Fibroblast of lung (primary cell): Measurements from ENCODE around the gene PJVK.

Experiments
- CTCF ChIP-seq, 2 donors: IDR thresholded peaks in 1 of 2; conservative IDR thresholded peaks in 1 of 2; 1 replicate in 1 of 2; 2 replicates in 1 of 2; pipeline ENCODE4 v1.5.1; 2011 to 2012; ENCODE audit warnings: low read length in 2 of 2, control low read depth in 1 of 2, inconsistent platforms in 1 of 2, low read depth in 1 of 2, mild to moderate bottlenecking in 1 of 2
- EZH2 ChIP-seq: IDR thresholded peaks from 2 replicates; pipeline ENCODE4 v1.5.1; 2012; ENCODE audit warnings: low read length, control low read depth, mild to moderate bottlenecking; ENCODE audit errors: missing control alignments

- TF ChIP-seq EZH2, result no peak
- no peak for TF ChIP-seq CTCF (conservative IDR thresholded peaks at IDR 0.05 in 1 of 2, IDR thresholded peaks at IDR 0.05 in 1 of 2; ENCODE audit: low read depth in 1 of 2, low read length in 2 of 2)
Observed at GRCh38 chr2:178450524-178450773, 729 bp upstream of the PJVK start.
